Germinal center (tissue), 1 donor: ENCODE measurements around the gene KAZN.

ENCODE experiments used
- DNase-seq: peaks from one replicate; pipeline ENCODE4 v3.0.0; 2012; ENCODE audit warnings: mixed read lengths, low spot score

The KAZN gene

GRCh38 chr1:14647777-14648176 lies 49.3 kb downstream of the KAZN start:
- DNase-seq, result no peak

- no peak for DNase-seq
These were observed 49.9 kb downstream of the KAZN start for GRCh38 chr1:14648391-14648790.

- no peak for DNase-seq
These were observed 50.7 kb downstream of the KAZN start for GRCh38 chr1:14648896-14649855.

GRCh38 chr1:14649976-14650375 lies 51.5 kb downstream of the KAZN start:
- DNase-seq, result no peak

GRCh38 chr1:14650951-14651350 lies 52.5 kb downstream of the KAZN start:
- no peak for DNase-seq

- DNase-seq, result no peak
These were observed 54.4 kb downstream of the KAZN start for GRCh38 chr1:14652840-14653239.

- no peak for DNase-seq
These were observed 55.0 kb downstream of the KAZN start for GRCh38 chr1:14653461-14653960.

GRCh38 chr1:14654554-14654953 lies 56.1 kb downstream of the KAZN start:
- DNase-seq, result no peak

GRCh38 chr1:14655385-14655784 lies 56.9 kb downstream of the KAZN start:
- DNase-seq, result no peak

GRCh38 chr1:14656384-14656937 lies 58.0 kb downstream of the KAZN start:
- no peak for DNase-seq

- no peak for DNase-seq
These were observed 60.2 kb downstream of the KAZN start for GRCh38 chr1:14658642-14659041.

- no peak for DNase-seq
These were observed 61.4 kb downstream of the KAZN start for GRCh38 chr1:14659913-14660312.

GRCh38 chr1:14660801-14661200 lies 62.3 kb downstream of the KAZN start:
- no peak for DNase-seq

- no peak for DNase-seq
These were observed 62.7 kb downstream of the KAZN start for GRCh38 chr1:14661222-14661621.

GRCh38 chr1:14662116-14662515 lies 63.6 kb downstream of the KAZN start:
- DNase-seq, result no peak

- no peak for DNase-seq
These were observed 65.3 kb downstream of the KAZN start for GRCh38 chr1:14663773-14664172.

- DNase-seq, result no peak
These were observed 67.9 kb downstream of the KAZN start for GRCh38 chr1:14666373-14666772.

- DNase-seq, result no peak
These were observed 68.6 kb downstream of the KAZN start for GRCh38 chr1:14666962-14667650.

- DNase-seq, result no peak
These were observed 69.1 kb downstream of the KAZN start for GRCh38 chr1:14667651-14667984.

GRCh38 chr1:14668538-14668937 lies 70.1 kb downstream of the KAZN start:
- no peak for DNase-seq

GRCh38 chr1:14672005-14672404 lies 73.5 kb downstream of the KAZN start:
- peak; percentile 5 for DNase-seq

- no peak for DNase-seq
These were observed 75.5 kb downstream of the KAZN start for GRCh38 chr1:14674030-14674429.

- no peak for DNase-seq
These were observed 77.9 kb downstream of the KAZN start for GRCh38 chr1:14676400-14676799.
